ENCODE measurements around the gene MPP3.

Gene MPP3

DNA sequence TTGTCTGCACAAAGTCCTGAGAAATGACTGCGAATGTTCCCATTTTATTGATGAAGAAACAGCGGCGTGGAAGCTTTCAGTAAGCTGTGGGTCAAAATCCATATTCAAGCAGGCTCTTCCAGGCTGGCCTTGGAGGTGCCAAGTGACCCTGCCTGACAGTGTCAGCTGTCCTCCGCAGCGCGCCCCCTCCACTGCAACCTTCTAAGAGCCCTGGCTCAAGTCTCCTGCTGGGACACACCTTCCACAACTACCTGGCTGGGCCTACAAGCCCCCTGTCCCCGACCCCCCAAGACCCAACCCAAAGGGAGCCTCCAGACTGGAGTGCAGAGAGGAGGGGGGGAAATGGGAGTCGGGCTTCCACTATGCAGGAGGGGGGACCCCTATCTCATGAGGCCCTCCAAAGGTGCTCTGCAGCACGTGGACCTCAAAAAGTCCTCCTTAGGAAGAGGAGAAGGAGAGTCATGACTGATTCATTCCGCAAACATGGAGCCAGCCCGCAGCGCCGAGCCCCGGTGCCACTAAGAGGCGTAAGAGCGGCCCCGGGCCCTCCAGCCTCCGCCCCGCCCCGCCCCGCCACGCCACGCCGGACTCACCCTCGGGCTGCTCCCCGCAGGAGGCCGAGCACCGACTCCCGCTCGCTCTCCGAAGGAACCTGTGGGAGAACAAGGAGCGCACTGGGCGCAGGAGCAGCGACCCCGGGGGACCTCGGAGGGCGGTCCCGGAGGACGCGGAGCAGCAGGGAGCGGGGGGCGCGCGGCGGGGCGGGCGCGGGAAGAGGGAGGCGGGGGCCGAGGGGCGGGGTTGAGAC, 574 bp downstream of the MPP3 start:
- peak; percentile 78 for DNase-seq (ENCODE audit: low read depth)

DNA sequence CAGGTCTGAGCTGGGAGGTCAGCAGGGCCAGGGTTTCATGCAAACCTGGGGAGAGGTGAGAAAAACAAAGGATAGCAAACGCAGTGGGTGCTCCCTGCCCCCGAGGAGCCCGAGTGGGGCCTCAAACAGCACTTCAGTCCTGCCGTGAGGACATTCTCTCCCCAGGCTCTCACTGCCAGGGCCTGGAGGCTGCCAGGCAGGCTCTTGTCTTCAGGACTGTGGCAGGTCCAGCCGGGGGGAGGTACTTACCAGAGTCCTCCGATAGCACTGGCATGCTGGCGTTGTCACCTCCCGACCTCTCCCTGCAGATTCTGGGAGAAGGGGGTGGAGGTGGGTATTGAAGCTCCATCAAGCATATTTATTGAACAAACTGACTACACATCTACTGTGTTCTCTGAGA, 1.3 kb downstream of the MPP3 start:
- no peak for DNase-seq (ENCODE audit: low read depth)

DNA sequence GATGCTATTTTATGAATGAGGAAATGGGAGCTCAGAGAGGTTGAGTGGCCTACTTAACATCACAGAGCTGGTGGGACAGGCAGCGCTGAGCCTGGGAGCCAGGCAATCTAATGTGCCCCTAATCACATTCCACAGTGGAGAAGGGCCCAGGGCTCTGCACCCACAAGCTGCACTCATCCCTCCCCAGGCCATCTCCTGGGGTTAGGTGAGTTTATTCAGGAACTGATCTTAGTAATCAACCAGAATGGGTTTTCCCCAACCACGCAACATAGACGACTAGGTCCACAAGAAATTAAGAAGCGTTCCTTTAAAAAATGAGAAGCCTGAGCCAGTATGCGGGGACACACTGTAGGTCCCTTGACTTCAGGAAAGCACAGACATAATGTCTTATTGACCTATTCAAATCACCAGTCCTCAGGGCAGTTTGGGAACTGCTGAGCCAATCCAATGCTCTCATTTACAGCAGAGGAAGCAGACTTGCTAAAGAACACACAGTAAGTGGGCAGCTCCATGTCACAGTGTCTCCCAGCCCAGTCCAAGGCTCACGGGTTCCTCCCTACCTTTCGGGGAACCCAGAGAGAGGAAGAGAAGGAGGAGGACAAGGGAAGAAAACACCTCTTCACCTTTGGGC, 2.3 kb downstream of the MPP3 start:
- no peak for DNase-seq (ENCODE audit: low read depth)

DNA sequence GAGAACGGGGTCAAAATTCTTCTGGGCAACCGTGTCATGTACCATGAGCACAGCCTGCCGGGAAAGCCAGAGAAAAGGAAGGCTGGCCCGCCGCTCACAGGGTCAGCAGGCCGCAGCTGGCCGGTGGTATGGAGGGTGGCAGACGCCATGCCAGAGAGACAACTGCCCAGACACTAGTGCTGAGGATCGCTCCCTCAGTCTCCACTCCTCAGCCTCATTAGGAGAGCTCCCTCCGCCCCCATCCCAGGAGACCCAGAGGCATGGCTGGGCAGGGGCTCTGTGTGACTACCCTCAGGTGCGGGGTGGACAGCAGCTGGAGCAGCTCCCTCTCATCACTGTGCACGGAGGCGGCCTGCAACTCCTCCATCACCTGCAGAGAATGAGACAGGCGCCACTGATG, 3.2 kb downstream of the MPP3 start:
- no peak for DNase-seq (ENCODE audit: low read depth)

DNA sequence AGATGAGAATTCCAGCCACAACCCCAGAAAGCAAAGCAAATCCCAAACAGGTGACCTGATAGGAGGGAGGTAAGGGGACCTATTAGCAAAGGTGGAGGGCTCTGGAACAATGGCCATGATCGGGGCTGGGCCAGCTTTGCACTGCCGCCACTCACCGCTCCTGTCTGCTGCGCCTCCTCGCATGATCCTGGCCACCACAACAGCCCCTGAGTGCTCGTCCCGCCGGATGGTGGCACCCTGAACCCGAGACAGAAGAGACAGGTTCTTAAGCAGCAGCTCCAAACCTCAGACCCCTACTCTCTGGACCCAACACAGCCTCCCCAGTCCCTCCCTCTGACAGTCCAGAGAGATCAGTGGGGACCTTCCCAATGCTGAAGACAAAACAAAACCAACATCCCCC, 5.3 kb downstream of the MPP3 start:
- DNase-seq (ENCODE audit: low read depth): no peak

DNA sequence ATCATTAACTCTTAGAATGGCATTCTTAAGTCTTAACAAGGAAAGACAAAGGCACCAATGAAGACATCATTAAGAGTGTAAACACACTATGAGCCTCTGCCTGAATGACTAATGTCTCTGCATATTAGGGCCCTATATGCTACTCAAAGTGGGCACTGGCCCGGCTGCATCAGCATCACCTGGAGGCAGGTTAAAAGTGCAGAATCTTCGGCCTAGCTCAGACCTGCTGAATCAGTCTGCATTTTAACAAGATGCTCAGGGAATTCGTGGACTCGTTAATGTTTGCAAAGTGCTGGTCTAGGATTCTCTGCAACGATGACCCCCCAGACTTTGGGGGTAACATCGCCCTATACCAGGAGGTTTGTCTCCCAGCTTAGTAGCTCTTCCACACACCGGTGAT, 6.7 kb downstream of the MPP3 start:
- no peak for DNase-seq (ENCODE audit: low read depth)

- no peak for DNase-seq (ENCODE audit: low read depth)
These were observed 7.4 kb downstream of the MPP3 start for GRCh38 chr17:43825567-43825966.

DNA sequence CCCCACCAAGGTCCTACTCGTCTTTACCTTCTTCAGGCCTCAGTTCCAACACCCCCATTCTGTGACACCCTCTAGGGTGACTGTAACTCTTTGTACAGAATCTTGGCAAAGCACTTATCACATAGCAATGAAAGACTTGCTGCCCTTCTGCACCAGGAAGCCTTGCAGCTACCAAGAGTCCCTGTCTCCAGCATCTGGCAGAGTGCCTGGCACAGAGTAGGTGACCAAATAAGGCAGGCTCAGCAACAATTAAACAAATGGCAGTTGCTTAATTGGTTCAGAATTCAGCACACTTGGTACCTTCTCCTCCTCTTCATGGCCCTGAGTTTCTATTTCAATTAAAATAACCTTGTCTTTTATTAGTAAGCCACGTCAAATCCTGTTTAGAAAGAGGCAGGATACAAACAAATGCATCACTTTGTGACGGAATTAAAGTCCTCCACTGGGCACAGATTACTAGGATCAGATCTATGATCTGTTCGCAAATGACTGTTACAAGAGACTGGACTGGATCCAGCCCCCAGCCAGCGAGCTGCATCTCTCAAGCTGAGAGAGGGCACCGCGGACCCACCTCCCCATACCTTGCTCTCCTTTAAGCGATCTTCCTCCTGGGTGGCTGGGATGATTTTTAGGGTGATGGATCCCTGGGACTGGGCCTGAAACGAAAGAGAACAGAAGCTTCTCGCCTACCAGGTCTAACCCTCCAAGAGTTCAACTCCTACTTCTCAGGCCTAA, 9.4 kb downstream of the MPP3 start:
- no peak for DNase-seq (ENCODE audit: low read depth)

- no peak for DNase-seq (ENCODE audit: low read depth)
These were observed 10.3 kb downstream of the MPP3 start for GRCh38 chr17:43822570-43823190.

- DNase-seq (ENCODE audit: low read depth): no peak
These were observed 12.2 kb downstream of the MPP3 start for GRCh38 chr17:43820759-43821158.

- no peak for DNase-seq (ENCODE audit: low read depth)
These were observed 14.0 kb downstream of the MPP3 start for GRCh38 chr17:43818966-43819365.

- no peak for DNase-seq (ENCODE audit: low read depth)
These were observed 15.1 kb downstream of the MPP3 start for GRCh38 chr17:43817826-43818225.

DNA sequence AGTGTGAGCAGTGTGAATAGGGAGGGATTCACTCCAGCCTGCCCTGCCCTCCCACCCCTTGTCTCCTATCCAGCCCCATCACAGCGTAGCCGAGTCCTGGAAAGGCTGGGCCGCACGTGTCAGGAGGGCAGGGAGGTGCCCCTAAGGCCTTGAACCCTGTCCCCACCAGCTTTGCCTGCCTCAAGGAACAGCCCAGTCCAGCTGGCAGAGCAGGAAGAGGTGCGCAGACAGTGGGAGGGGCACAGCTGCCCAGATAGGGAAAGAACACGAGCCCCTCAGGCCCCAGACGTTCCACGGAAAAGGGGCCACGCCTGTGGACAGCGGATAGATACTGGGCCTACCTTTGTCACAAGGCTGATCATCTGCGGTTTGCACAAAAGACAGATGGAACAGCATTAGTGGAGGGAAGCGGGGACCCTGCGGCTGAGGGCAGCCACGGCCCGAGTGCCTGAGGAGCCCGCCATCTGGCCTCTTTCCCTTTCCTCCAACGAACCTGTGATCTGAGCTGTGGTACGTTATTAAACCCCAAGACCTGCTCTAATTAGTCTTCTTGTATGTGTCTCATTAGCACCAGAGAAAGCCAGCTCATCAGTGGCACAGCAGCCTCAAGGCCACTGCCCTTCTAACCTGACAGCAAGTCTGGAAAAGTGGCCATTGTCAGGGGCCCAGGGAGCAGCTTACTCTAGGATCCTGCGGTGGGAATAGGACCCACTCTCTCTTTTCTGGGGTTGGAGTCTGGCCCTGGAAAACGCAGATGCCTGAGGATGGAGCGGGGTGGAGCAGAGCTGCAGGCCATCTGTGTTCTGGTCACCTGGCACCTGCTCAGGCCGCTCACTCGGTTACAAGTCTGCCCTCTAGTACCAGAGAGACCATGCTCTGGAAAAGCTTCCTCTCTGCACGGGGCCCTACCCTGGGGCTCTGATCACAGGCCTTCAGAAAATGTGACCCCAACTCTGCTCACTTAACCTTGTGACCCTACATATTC, 16.3 kb downstream of the MPP3 start:
- no peak for DNase-seq (ENCODE audit: low read depth)

DNA sequence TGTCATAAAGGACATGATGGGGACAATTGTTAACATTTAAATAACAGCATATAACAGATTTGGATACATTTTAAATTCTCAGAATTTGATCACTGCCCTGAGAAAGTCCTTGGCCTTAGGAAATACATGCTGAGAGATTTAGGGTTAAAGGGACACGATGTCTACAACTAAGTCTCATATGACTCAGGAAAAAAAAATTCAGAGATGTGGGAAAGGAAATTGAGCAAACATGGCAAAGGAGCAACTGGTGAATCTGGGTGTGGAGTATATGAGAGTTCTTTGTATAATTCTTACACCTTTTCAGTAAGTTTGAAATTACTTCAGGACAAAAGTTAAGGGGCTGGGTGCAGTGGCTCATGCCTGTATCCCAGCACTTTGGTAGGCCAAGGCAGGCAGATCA, 18.2 kb downstream of the MPP3 start:
- DNase-seq (ENCODE audit: low read depth): peak; percentile 88

- no peak for DNase-seq (ENCODE audit: low read depth)
These were observed 18.9 kb downstream of the MPP3 start for GRCh38 chr17:43814026-43814425.

GRCh38 chr17:43813386-43813785, 19.6 kb downstream of the MPP3 start:
- DNase-seq (ENCODE audit: low read depth): no peak

DNA sequence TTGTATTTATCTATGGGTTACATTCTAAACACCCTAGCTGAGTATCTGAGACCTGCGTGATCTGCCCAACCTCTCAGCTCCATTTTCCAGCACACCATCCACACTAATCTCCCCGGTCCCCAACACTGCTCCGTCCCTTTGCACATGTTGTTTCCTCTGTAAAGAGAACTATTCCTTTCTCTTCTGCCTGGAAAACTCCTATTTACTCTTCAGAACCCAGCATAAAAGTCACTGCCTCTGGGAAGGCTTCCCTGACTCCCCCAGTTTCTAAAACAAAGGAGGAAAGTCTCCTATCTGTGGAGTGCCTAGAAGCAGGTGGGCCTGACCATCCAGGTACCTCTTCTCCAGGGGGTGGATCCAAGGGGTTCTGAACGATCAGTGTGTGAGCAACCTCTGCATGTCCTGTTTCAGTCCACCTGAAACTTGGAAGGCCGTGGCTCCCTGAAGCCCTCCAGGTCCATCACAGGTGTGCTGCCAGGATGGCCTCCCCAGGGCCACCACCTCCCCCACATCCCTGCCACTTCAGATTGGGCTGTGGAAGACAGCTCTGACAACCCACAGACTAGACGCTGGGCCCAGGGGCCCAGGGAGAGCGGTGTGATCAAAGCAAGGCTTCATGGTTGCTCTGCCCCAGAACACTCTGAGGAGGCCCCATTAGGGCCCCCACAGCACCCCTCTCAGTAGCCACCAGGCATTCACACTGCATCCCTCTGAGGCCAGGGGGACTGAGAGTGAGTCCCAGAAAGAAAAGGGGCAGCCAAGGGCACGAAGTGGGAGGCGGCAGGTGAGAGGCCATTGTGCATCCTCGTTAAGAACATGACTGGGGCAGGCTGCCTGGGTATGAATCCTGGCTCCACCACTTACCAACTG, 20.3 kb downstream of the MPP3 start:
- DNase-seq (ENCODE audit: low read depth): no peak

GRCh38 chr17:43810823-43811222, 22.1 kb downstream of the MPP3 start:
- no peak for DNase-seq (ENCODE audit: low read depth)

GRCh38 chr17:43810226-43810715, 22.7 kb downstream of the MPP3 start:
- DNase-seq (ENCODE audit: low read depth): no peak

DNA sequence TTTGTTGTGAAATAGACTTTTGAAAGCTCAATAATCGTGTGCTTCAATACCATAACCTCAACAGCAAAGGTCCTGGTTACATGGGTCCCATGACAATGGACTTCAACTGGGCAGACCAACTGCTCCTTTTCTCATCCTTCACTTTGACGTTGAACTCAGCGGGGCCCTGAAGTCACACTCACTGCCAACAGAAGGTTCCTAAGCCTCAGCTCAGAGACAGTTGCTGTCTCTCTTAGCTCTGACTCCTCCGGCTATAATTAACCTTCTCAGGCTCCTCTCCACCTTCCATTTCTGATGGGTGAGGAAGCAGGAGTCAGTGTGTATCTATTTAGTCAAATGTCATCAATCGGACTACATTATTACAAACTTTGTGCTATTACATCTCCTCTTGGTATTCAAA, 23.8 kb downstream of the MPP3 start:
- DNase-seq (ENCODE audit: low read depth): no peak
